GM18909 (cell line): Measurements from ENCODE around the gene UNC13D.
"Not testable (repeated sequence)": the region's sequence is repeated elsewhere in the genome, so short reads cannot be mapped to it uniquely, and the experiment has no call there.

Experiments
- ATAC-seq: cut with Tn5 transposase; IDR thresholded peaks from one replicate; pipeline ENCODE4 v1.9.1; 2021; ENCODE audit warnings: mild to moderate bottlenecking; ENCODE audit not compliant: unreplicated experiment, poor library complexity

Gene UNC13D

DNA sequence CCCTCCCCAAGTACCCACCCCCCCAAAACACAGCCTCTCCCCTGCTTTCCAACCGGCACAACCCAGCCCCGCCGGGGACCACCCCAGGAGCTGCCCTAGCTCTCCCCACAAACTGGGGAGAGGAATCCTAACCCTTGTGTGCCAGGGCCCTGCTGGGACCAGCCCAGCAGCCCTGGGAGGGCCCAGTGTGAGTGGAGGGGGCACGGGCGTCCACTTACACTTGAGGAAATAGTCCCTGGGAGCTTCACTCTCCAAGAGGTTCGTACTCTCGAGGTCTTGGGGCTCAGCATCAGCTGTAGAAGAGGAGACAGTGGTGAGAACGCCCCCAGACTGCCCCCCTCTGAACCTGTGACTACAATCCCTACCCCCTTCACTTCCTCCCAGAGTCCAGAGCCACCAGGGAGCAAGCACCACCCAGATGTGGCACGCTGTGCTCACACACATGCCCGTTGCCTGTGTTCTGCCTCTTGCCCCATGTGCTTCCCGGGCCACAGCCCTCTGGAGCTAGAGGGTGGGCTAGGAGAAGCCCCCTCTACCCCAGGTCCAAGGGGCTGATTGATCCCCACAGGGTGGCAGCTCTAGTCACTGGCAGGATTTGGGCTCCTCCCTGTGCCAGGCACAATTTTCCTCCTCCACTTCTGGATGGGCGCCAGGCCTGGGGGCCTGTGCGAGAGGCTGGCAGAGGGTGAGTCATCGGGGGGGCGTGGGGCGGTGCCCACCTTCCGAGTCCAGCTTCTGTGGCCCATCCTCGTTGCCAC is 31.2 kb upstream of the UNC13D start:
- ATAC-seq, result no peak

DNA sequence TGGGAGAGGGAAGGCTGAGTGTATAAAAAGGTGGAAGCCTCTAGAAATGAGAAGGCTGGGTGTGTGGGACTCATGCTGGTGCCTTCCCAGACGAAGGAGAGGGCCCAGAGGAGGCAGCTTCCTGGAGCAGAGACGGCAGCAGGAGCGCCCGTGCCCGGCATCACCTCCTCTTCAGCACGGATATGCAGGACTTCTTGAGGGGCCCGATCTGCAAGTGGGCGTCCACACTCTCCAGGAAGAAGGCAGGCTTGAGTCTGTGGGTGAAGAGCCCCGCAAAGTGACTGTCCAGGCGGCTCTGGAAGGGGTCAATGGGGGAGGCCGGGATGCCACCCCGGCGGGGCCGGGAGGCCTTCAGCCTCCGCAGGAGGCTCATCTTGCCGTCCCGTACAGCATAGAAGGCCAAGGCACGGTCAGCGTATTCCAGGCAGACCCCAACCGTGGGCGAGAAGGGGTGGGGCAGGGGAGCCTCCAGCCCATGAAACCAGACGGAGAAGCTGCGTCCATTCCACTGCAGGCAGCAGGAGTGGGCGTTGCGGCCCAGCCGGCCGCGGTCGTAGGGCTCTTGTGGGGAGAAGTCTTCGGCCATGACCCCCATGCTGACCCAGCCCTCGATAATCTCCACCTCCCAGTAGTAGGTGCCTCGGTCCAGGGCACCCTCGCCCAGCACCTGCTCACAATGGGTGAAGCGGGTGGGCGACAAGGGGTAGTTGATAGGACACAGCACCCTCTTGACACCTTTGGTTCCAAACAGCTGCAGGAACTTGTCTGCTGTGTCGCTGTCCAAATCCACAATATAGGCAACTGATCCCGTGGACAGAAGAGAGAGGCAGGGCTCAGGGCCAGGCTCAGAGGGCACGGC is 30.3 kb upstream of the UNC13D start:
- ATAC-seq, result no peak

- ATAC-seq, result no peak
Measured at GRCh38 chr17:75873587-75874322, 29.6 kb upstream of the UNC13D start.

DNA sequence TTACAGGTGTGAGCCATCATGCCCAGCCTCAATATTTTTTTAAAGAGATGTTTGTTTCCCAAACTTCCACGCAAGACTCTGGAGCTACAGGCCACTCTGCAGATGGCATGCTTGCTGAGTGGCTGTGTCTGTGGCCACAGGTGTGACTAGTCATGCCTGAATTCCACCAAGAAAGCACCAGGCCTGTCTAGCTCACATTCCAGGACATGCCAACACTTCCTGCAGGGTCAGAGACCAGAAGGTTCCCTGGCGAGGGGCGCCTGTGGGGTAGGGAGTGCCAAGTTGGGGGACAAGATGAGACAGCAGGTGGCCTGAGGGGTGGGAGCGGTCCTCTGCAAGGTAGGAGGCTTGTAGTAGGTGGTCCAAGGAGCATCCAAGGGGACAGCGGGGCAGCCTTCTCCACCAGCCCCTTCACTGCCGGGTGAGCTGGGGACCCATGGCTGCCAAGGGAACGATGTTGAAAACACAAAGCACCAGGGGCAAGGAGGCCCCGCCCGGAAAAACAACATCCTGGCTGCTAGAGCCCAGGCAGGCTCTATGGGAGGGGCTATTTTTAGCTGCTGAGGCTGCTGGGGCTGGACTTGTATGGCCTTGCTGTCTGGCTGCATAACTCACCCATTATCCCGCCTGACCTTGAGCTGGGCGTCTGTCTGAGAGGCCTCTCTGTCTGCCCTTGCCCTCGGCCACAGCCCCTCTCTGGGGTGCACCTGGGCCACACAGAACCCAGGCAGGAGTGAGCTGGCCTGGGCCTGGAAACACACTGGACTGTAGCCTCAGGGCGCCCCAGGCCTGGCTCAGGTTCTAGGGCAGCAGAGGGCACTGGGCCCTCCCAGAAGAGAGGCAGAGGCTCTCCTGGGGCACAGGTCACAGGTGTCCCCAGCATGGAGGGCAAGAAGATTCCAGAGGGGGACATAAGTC is 28.5 kb upstream of the UNC13D start:
- ATAC-seq, result no peak

DNA sequence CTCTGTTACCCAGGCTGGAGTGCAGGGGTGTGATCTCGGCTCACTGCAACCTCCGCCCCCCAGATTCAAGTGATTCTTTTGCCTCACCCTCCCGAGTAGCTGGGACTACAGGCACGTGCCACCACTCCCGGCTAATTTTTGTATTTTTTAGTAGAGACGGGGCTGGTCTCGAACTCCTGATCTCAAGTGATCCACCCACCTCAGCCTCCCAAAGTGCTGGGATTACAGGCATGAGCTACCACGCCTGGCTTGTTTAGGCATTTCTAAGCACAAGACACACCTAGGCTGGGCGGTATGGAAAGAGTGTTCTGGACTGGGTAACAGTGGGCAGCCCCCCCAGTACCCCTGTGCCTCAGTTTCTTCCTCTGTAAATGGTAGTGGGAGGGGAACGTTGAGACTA is 26.0 kb upstream of the UNC13D start:
- not testable (repeated sequence) for ATAC-seq

GRCh38 chr17:75869282-75870141 is 25.3 kb upstream of the UNC13D start:
- no peak for ATAC-seq

GRCh38 chr17:75868730-75869281 is 24.6 kb upstream of the UNC13D start:
- ATAC-seq, result not testable (repeated sequence)

GRCh38 chr17:75865404-75866188 is 21.4 kb upstream of the UNC13D start:
- ATAC-seq, result not testable (repeated sequence)

- peak; percentile 15 for ATAC-seq
Measured at GRCh38 chr17:75864887-75865286, 20.7 kb upstream of the UNC13D start.

- peak; percentile 78 for ATAC-seq
Measured at GRCh38 chr17:75864448-75864871, 20.3 kb upstream of the UNC13D start.

DNA sequence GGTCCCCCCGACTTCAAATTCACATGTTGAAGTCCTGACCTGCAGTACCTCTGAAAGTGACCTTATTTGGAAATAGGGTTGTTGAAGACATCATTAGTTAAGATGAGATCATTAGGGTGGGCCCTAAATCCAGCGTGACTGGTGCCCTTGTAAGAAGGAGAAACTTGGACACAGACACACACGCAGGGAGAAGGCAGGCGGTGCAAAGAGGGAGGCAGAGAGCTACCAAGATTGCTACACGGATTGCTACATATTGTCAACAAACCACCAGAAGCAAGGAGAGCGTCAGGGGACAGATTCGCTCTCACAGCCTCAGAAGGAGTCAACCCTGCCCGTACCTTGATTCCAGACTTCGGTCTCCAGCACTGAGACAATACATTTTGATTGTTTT is 17.7 kb upstream of the UNC13D start:
- ATAC-seq, result no peak

- ATAC-seq, result not testable (repeated sequence)
Measured at GRCh38 chr17:75859358-75859757, 15.2 kb upstream of the UNC13D start.

- no peak for ATAC-seq
Measured at GRCh38 chr17:75856062-75856756, 12.0 kb upstream of the UNC13D start.

DNA sequence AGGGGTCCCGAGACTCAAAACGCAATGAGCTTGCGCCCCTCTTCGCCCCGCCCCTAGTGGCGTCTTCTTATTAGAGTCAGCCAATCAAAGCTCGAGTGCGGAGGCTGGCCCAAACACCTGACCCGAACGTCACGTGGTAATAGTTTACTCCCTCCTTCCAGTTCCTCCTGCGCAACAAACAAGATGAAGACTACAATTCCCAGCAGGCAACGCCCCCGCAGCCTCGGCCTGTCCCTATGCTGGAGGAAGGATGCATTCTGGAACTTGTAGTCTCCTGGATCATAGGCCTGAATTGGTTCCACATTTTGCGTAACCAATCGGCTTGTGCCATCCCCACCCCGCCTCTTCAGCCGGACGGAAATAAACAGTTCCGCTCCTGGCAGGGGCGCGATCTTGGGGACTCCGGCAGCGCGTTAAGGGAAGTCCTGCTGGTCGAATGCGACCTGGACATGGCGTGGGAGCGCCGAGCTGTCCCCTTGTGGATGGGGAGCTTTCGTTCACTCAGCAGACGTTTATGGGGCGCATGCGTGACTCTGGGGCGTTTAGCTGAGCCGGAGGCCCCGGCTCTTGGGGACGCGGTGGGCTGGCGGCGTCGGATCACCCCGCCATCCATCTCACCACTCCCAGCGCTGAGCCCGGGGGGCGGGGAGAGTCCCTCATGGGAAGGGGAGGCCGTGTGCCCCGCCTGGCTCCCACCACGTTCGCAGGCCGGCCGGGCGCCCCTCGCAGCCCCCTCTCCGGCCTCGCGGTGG is 11.3 kb upstream of the UNC13D start, which contains the start of gene WBP2:
TSS of gene WBP2 (minus strand) at position 26 of the 752 bp plus-strand sequence. CDS start 38 bp downstream, outside the sequence.
- ATAC-seq, result peak; percentile 87

DNA sequence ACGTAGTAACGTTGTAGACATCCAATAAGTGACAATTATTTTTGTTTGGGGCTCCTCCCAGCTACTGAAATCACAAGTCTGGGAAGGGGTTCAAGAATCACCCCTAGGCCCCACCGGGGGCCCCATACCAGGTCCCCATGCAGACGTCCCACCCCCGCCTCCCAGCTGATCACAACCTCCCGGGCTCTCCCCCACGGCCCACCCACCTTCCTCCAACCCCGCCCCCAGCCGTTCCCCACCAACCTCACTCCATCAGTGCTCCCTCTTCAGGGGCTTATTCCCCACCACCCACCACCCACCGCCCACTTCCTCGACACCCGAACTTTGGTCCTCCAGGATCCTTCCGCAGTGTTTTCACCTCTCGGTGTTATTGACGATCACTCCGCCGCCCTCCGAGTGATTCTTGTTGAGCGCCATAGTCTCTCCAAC is 10.7 kb upstream of the UNC13D start:
- no peak for ATAC-seq

- ATAC-seq, result no peak
Measured at GRCh38 chr17:75854101-75854748, 10.0 kb upstream of the UNC13D start.
